ENCODE data around the gene TMEM51. TPM values are rescaled to one million over a fixed set of nuclear protein-coding genes. Genes with fewer than 3 reads are reported as not detected.

TMEM51 gene
- total RNA-seq, 4 donors from 2014 or later: 17.7 to 32.9 (median 22.9) TPM

DNA sequence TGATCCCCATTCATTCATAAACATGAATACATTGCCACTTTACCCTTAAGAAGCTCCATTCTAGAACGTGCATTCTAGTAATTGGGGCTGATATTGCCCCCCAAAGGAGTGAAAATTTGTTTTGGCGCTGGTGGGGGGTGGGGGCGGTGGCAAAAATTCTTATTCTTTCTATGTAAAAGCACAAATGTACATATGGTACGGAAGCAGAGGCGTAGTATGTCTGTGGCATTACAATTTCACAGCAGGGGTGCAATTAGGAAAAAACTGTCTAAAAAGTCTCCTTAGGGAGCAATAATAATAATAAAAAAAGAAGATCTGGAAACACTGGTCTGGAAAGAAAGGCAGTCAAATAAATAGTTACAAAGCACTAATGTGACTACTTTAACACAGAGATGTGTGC is 40.4 kb upstream of the TMEM51 start:
- in situ Hi-C loops (cut with MboI; ENCODE audit: low pct_ligation_motif_present in 1 of 4, low pct_unique_long_range_greater_than_20kb in 1 of 4, low sequenced_read_pairs in 3 of 4) (no loop called here), intact Hi-C loops (cut with DNase I; ENCODE audit: low total_unique reads) (no loop called here)
- WGBS, 2 donors (ENCODE audit: low coverage in 1 of 2): 86 to 87% methylated on average over 5 of the region's 5 CpGs
- Histone ChIP-seq H3K9me3 (no peaks in the 10 kb centered on the region), H3K36me3 (no peaks in the 10 kb centered on the region), H3K27ac (no peak overlapping the region), H3K27me3 (no peaks in the 10 kb centered on the region), H3K4me3 (no peak overlapping the region), H3K4me1 (no peaks in the 10 kb centered on the region)
- TF ChIP-seq POLR2AphosphoS5 (IDR thresholded peaks at IDR 0.05) (no peak), POLR2A (IDR thresholded peaks at IDR 0.05) (no peak), CTCF (IDR thresholded peaks at IDR 0.05) (no peak), EP300 (IDR thresholded peaks at IDR 0.05; ENCODE audit: low read depth) (no peak)
- DNase-seq: no peak

- no peak overlapping the region for H3K4me3 ChIP-seq
- no peaks in the 10 kb centered on the region for H3K27me3 ChIP-seq
- intact Hi-C loops (cut with DNase I; ENCODE audit: low total_unique reads): no loop called here
- in situ Hi-C loops (cut with MboI; ENCODE audit: low pct_ligation_motif_present in 1 of 4, low pct_unique_long_range_greater_than_20kb in 1 of 4, low sequenced_read_pairs in 3 of 4): no loop called here
- DNase-seq: no peak
- TF ChIP-seq POLR2A (IDR thresholded peaks at IDR 0.05): no peak
- no peak for TF ChIP-seq CTCF (IDR thresholded peaks at IDR 0.05)
- TF ChIP-seq EP300 (IDR thresholded peaks at IDR 0.05; ENCODE audit: low read depth): no peak
- no peaks in the 10 kb centered on the region for H3K36me3 ChIP-seq
- H3K9me3 ChIP-seq: no peaks in the 10 kb centered on the region
- no peak overlapping the region for H3K27ac ChIP-seq
- WGBS, 2 donors (ENCODE audit: low coverage in 1 of 2): 94% methylated on average over 13 of the region's 13 CpGs; no CpG with 5 or more reads in 1 of the 2 donors
- no peaks in the 10 kb centered on the region for H3K4me1 ChIP-seq
These were observed 38.7 kb upstream of the TMEM51 start for GRCh38 chr1:15114884-15115283.

- in situ Hi-C loops (cut with MboI; ENCODE audit: low pct_ligation_motif_present in 1 of 4, low pct_unique_long_range_greater_than_20kb in 1 of 4, low sequenced_read_pairs in 3 of 4) (no loop called here), intact Hi-C loops (cut with DNase I; ENCODE audit: low total_unique reads) (no loop called here)
- Histone ChIP-seq H3K27ac (no peak overlapping the region), H3K4me3 (no peak overlapping the region), H3K36me3 (no peaks in the 10 kb centered on the region), H3K27me3 (no peaks in the 10 kb centered on the region), H3K4me1 (no peaks in the 10 kb centered on the region), H3K9me3 (no peaks in the 10 kb centered on the region)
- no peak for DNase-seq
- TF ChIP-seq EP300 (IDR thresholded peaks at IDR 0.05; ENCODE audit: low read depth) (no peak), POLR2AphosphoS5 (IDR thresholded peaks at IDR 0.05) (no peak), POLR2A (IDR thresholded peaks at IDR 0.05) (no peak), CTCF (IDR thresholded peaks at IDR 0.05) (no peak)
- WGBS, 2 donors (ENCODE audit: low coverage in 1 of 2): 89% methylated on average over 7 to 15 of the region's 15 CpGs
These were observed 37.8 kb upstream of the TMEM51 start for GRCh38 chr1:15115542-15116330.

DNA sequence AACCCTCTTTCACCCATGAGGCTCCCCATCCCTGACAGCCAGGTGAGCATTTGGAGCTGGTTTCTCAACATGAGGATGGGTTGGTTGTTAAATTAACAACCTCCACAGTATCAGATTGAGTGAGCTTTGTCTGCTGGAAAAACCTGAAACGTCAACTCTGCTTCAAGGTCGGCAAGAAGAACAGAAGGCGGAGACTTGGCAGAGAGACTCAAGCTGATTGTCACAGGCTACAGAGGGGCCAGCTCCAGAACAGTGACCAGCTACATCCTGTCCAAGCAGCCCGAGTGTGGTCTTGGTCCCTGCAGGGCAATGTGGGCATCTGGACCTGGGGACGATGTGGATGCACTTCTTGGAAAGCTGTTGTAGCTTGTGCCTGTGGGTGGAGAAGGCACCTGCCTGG is 36.6 kb upstream of the TMEM51 start:
- H3K4me3 ChIP-seq: no peak overlapping the region
- H3K9me3 ChIP-seq: no peaks in the 10 kb centered on the region
- no peak overlapping the region for H3K27ac ChIP-seq
- WGBS, 2 donors (ENCODE audit: low coverage in 1 of 2): 33% methylated on average over 5 of the region's 5 CpGs; no CpG with 5 or more reads in 1 of the 2 donors
- DNase-seq: no peak
- H3K27me3 ChIP-seq: no peaks in the 10 kb centered on the region
- no peaks in the 10 kb centered on the region for H3K4me1 ChIP-seq
- in situ Hi-C loops (cut with MboI; ENCODE audit: low pct_ligation_motif_present in 1 of 4, low pct_unique_long_range_greater_than_20kb in 1 of 4, low sequenced_read_pairs in 3 of 4) (no loop called here), intact Hi-C loops (cut with DNase I; ENCODE audit: low total_unique reads) (no loop called here)
- H3K36me3 ChIP-seq: no peaks in the 10 kb centered on the region
- TF ChIP-seq CTCF (IDR thresholded peaks at IDR 0.05) (no peak), POLR2AphosphoS5 (IDR thresholded peaks at IDR 0.05) (no peak), POLR2A (IDR thresholded peaks at IDR 0.05) (no peak), EP300 (IDR thresholded peaks at IDR 0.05; ENCODE audit: low read depth) (no peak)

All from transverse colon (tissue), 4 donors.